Muscle layer of duodenum (tissue), 2 donors: ENCODE data around the gene NPBWR2.

Experiments used
- H3K27ac ChIP-seq: one replicate; pipeline ENCODE4 v1.7.0; 2013; ENCODE audit warnings: mild to moderate bottlenecking, low read length
- H3K27me3 ChIP-seq: one replicate; pipeline ENCODE4 v1.7.0; 2013; ENCODE audit warnings: low read depth, mild to moderate bottlenecking, control low read depth, low read length
- H3K36me3 ChIP-seq, 2 donors: one replicate each; pipeline ENCODE4 v1.7.0; 2013; ENCODE audit warnings: low read length in 2 of 2, control low read depth in 1 of 2, mild to moderate bottlenecking in 1 of 2; ENCODE audit not compliant: insufficient read depth in 2 of 2, control insufficient read depth in 1 of 2
- H3K4me1 ChIP-seq, 2 donors: one replicate each; pipeline ENCODE4 v1.7.0; 2013; ENCODE audit warnings: low read length in 2 of 2, mild to moderate bottlenecking in 2 of 2, control low read depth in 1 of 2, moderate library complexity in 1 of 2; ENCODE audit not compliant: insufficient read depth in 2 of 2, control insufficient read depth in 1 of 2
- H3K4me3 ChIP-seq, 2 donors: one replicate each; pipeline ENCODE4 v1.7.0; 2013; ENCODE audit warnings: low read length in 2 of 2, low read depth in 1 of 2, mild to moderate bottlenecking in 1 of 2
- H3K9me3 ChIP-seq, 2 donors: one replicate each; pipeline ENCODE4 v1.7.0; 2013; ENCODE audit warnings: low read length in 2 of 2, control low read depth in 1 of 2, mild to moderate bottlenecking in 1 of 2; ENCODE audit not compliant: control insufficient read depth in 1 of 2
- donor health status: healthy.

The NPBWR2 gene

GRCh38 chr20:64106981-64107735, at the start of gene NPBWR2:
Gene NPBWR2, minus strand, starts transcription at chr20:64107565. Its CDS starts 734 bp downstream, at chr20:64106831.
- Histone ChIP-seq H3K27me3 (peaks cover 6% of the 10 kb centered on the region), H3K36me3 (no peaks in the 10 kb centered on the region), H3K4me1 (peaks cover 0 to 2% of the 10 kb centered on the region in 2 donors), H3K9me3 (no peaks in the 10 kb centered on the region), H3K27ac (no peak within 1 kb of the TSS), H3K4me3 (no peak within 1 kb of the TSS)

GRCh38 chr20:64156136-64156885, 48.9 kb upstream of the NPBWR2 start:
- no peak overlapping the region for H3K27ac ChIP-seq
- peaks cover 8% of the 10 kb centered on the region for H3K27me3 ChIP-seq
- no peaks in the 10 kb centered on the region for H3K9me3 ChIP-seq
- no peaks in the 10 kb centered on the region for H3K4me1 ChIP-seq
- no peak overlapping the region for H3K4me3 ChIP-seq
- H3K36me3 ChIP-seq: no peaks in the 10 kb centered on the region

GRCh38 chr20:64155258-64156135, 48.1 kb upstream of the NPBWR2 start:
- Histone ChIP-seq H3K27ac (no peak overlapping the region), H3K4me1 (no peaks in the 10 kb centered on the region), H3K4me3 (no peak overlapping the region), H3K36me3 (no peaks in the 10 kb centered on the region), H3K27me3 (peaks cover under 1% of the 10 kb centered on the region), H3K9me3 (no peaks in the 10 kb centered on the region)

GRCh38 chr20:64154590-64155257, 47.4 kb upstream of the NPBWR2 start:
- Histone ChIP-seq H3K4me3 (no peak overlapping the region), H3K27me3 (no peaks in the 10 kb centered on the region), H3K9me3 (no peaks in the 10 kb centered on the region), H3K4me1 (no peaks in the 10 kb centered on the region), H3K36me3 (no peaks in the 10 kb centered on the region), H3K27ac (no peak overlapping the region)

- H3K27me3 ChIP-seq: no peaks in the 10 kb centered on the region
- H3K9me3 ChIP-seq: no peaks in the 10 kb centered on the region
- H3K4me1 ChIP-seq: no peaks in the 10 kb centered on the region
- no peak overlapping the region for H3K27ac ChIP-seq
- no peaks in the 10 kb centered on the region for H3K36me3 ChIP-seq
- no peak overlapping the region for H3K4me3 ChIP-seq
These were observed 46.7 kb upstream of the NPBWR2 start for GRCh38 chr20:64153861-64154589.

- Histone ChIP-seq H3K4me3 (no peak overlapping the region), H3K27ac (no peak overlapping the region), H3K27me3 (no peaks in the 10 kb centered on the region), H3K4me1 (no peaks in the 10 kb centered on the region), H3K36me3 (no peaks in the 10 kb centered on the region), H3K9me3 (no peaks in the 10 kb centered on the region)
These were observed 46.0 kb upstream of the NPBWR2 start for GRCh38 chr20:64153410-64153809.

GRCh38 chr20:64152906-64153305, 45.5 kb upstream of the NPBWR2 start:
- Histone ChIP-seq H3K27me3 (no peaks in the 10 kb centered on the region), H3K9me3 (no peaks in the 10 kb centered on the region), H3K36me3 (no peaks in the 10 kb centered on the region), H3K4me1 (no peaks in the 10 kb centered on the region), H3K4me3 (no peak overlapping the region), H3K27ac (no peak overlapping the region)

- no peaks in the 10 kb centered on the region for H3K9me3 ChIP-seq
- H3K27ac ChIP-seq: no peak overlapping the region
- no peaks in the 10 kb centered on the region for H3K27me3 ChIP-seq
- H3K4me1 ChIP-seq: no peaks in the 10 kb centered on the region
- H3K4me3 ChIP-seq: no peak overlapping the region
- no peaks in the 10 kb centered on the region for H3K36me3 ChIP-seq
These were observed 44.5 kb upstream of the NPBWR2 start for GRCh38 chr20:64151633-64152530.

GRCh38 chr20:64150756-64151632, 43.6 kb upstream of the NPBWR2 start:
- no peak overlapping the region for H3K27ac ChIP-seq
- H3K27me3 ChIP-seq: no peaks in the 10 kb centered on the region
- no peaks in the 10 kb centered on the region for H3K36me3 ChIP-seq
- H3K4me3 ChIP-seq: no peak overlapping the region
- H3K4me1 ChIP-seq: no peaks in the 10 kb centered on the region
- H3K9me3 ChIP-seq: no peaks in the 10 kb centered on the region
